Ascending aorta (tissue), 2 donors: ENCODE results near the gene MYH16. TPM values are rescaled to one million over a fixed set of nuclear protein-coding genes. Genes with fewer than 3 reads are reported as not detected.
A peak's percentile ranks its signal among the peaks of the same experiment; 100 is the strongest.

ENCODE experiments used
- DNase-seq, 2 donors: peaks; one replicate each; pipeline ENCODE4 v3.0.0-alpha.2; 2019; ENCODE audit warnings: low spot score in 2 of 2
- H3K27ac ChIP-seq, 2 donors: fragments of 200-600 bp; sonication (generic); one replicate each; pipeline ENCODE4 v1.5.1; 2016 to 2017; ENCODE audit warnings: mild to moderate bottlenecking in 1 of 2
- H3K27me3 ChIP-seq: fragments of 200-600 bp; sonication (generic); one replicate; pipeline ENCODE4 v1.5.1; 2017
- H3K36me3 ChIP-seq, 2 donors: fragments of 200-600 bp; sonication (generic); one replicate each; pipeline ENCODE4 v1.5.1; 2016
- H3K4me1 ChIP-seq, 2 donors: fragments of 200-600 bp; sonication (generic); one replicate each; pipeline ENCODE4 v1.5.1; 2016 to 2017; ENCODE audit warnings: mild to moderate bottlenecking in 1 of 2
- H3K4me3 ChIP-seq, 2 donors: fragments of 200-600 bp; sonication (generic); one replicate each; pipeline ENCODE4 v1.5.1; 2016 to 2017; ENCODE audit warnings: mild to moderate bottlenecking in 1 of 2
- H3K9me3 ChIP-seq, 2 donors: fragments of 200-600 bp; sonication (generic); one replicate each; pipeline ENCODE4 v1.5.1; 2016
- intact Hi-C: fragments of 100-400 bp; cut with DNase I; formaldehyde crosslinking; loops from one replicate; pipeline ENCODE4 v1.15.1; 2023
- total RNA-seq: library from RNA; depleted of rRNA; stranded (reverse); fragments of >200 nt; gene quantifications from one replicate; pipeline ENCODE4 v1.1.0, GENCODE V29; 2016
- TF ChIP-seq, protein P1 (sequence below), 3 experiments: fragments of 200-600 bp in 2 of 3; fragments of 450-650 bp in 1 of 3; sonication (generic) in 2 of 3; IDR thresholded peaks; one replicate each; pipeline ENCODE4 v1.5.1; 2016 to 2019; ENCODE audit warnings: antibody characterized with exemption in 3 of 3, mild to moderate bottlenecking in 1 of 3, moderate library complexity in 1 of 3

Gene MYH16
- total RNA-seq, 1 donor from 2014 or later, result not detected

DNA sequence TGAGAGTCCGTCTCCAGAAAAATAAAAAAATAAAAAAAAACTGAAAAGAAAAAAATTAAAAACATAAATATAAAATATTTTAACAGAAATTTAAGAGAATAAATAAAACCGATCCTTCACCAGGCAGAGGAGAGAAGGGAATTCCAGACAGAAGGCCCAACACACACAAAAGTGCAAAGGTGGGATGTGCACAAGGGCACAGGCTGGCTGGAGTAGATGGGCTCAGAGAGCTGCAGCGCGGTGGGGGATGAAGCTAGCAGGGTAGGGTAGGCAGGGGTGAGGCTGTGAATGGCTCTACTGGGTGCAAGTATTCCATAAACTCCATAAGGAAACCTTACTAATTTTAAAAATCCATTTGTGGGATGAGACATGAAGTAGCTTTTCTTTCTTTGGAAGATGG lies 37.4 kb downstream of the MYH16 start:
- Histone ChIP-seq H3K4me3 (no peak overlapping the region), H3K4me1 (peaks cover 0 to 5% of the 10 kb centered on the region in 2 donors), H3K36me3 (no peaks in the 10 kb centered on the region), H3K27ac (no peak overlapping the region), H3K27me3 (no peaks in the 10 kb centered on the region), H3K9me3 (no peaks in the 10 kb centered on the region)
- TF ChIP-seq, protein P1, sequence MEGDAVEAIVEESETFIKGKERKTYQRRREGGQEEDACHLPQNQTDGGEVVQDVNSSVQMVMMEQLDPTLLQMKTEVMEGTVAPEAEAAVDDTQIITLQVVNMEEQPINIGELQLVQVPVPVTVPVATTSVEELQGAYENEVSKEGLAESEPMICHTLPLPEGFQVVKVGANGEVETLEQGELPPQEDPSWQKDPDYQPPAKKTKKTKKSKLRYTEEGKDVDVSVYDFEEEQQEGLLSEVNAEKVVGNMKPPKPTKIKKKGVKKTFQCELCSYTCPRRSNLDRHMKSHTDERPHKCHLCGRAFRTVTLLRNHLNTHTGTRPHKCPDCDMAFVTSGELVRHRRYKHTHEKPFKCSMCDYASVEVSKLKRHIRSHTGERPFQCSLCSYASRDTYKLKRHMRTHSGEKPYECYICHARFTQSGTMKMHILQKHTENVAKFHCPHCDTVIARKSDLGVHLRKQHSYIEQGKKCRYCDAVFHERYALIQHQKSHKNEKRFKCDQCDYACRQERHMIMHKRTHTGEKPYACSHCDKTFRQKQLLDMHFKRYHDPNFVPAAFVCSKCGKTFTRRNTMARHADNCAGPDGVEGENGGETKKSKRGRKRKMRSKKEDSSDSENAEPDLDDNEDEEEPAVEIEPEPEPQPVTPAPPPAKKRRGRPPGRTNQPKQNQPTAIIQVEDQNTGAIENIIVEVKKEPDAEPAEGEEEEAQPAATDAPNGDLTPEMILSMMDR (IDR thresholded peaks at IDR 0.05), result no peak
- DNase-seq, result no peak
- intact Hi-C loops, result no loop called here

DNA sequence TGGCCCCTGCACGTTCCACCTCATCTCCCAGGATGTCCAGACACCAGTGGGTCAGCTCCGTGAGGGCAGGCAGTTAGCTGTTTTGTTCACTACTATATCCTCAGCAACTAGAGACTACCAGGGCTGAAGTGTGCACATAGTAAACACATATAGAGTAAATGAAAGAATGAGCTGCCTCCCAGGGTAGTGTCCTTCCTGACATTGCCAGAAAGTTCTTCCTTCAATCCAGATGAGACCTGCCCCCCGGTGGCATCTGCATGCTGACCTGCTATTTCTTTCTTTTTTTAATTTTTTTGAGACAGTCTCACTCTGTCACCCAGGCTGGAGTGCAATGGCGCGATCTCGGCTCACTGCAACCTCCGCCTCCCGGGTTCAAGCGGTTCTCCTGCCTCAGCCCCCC lies 39.1 kb downstream of the MYH16 start:
- DNase-seq, result no peak
- Histone ChIP-seq H3K27me3 (no peaks in the 10 kb centered on the region), H3K9me3 (no peaks in the 10 kb centered on the region), H3K27ac (no peak overlapping the region), H3K36me3 (no peaks in the 10 kb centered on the region), H3K4me1 (peaks cover 0 to 5% of the 10 kb centered on the region in 2 donors), H3K4me3 (no peak overlapping the region)
- intact Hi-C loops, result no loop called here
- TF ChIP-seq, protein P1 (IDR thresholded peaks at IDR 0.05), result no peak

DNA sequence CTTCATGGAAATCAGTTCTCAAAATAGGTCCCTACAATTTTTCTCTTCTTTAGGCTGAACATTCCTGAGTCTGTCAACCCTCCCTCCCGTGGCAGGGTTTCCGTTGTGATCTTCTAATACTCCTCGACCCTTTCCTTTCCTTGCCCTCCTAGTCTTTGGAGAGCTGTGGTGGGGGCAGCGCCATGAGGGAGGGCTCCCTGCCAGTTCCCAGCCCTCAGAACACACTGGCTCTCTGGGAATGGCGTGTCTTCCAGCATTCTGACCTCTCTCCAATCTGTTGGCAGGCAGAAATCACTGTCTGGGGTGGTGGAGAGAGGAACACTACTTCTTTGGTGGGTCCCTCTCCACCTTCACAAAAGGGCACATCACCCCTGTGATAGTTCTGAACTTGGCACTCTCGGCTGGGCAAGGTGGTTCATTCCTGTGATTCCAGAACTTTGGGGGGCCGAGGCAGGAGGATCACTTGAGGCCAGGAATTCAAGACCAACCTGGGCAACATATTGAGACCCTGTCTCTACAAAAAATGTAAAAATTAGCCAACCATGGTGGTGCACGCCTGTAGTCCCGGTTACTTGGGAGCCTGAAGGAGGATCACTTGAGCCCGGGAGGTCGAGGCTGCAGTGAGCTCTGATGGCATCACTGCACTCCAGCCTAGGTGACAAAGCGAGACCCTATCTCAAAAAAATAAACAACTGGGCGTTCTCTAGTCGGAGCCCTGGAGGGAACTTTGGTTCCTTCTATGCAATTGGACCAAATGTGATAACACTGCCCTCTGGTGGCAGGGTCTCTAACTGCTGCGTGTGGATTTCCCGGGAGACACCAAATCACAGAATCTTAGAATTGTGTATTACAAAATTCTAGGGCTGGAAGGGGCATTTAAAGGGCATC lies 39.9 kb downstream of the MYH16 start:
- H3K27ac ChIP-seq, result no peak overlapping the region
- intact Hi-C loops, result loop anchor here (1.0 kb wide), 1 partner anchor 272 kb away; no protein-coding TSS in a partner anchor
- no peaks in the 10 kb centered on the region for H3K36me3 ChIP-seq
- TF ChIP-seq, protein P1 (IDR thresholded peaks at IDR 0.05), result peak; percentile 83 to 91 (median 89)
- no peaks in the 10 kb centered on the region for H3K9me3 ChIP-seq
- no peak overlapping the region for H3K4me3 ChIP-seq
- peaks cover 0 to 5% of the 10 kb centered on the region in 2 donors for H3K4me1 ChIP-seq
- peak in 1 of 2 donors; percentile 86 for DNase-seq
- H3K27me3 ChIP-seq, result no peaks in the 10 kb centered on the region

DNA sequence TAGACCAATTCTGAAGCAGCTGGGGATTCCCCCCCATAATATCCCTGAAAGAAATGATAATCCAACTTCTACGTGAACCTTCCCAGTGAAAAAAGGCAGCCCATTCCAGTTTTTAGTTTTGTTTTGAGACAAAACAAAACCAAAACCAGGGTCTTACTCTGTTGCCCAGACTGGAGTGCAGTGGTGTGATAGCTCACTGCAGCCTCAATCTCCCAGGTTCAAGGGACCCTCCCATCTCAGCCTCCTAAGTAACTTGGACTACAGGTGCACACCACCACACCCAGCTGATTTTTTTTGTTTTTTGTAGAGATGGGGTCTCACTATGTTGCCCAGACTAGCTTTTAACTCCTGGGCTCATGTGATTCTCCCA lies 40.5 kb downstream of the MYH16 start:
- H3K4me3 ChIP-seq, result no peak overlapping the region
- H3K4me1 ChIP-seq, result peaks cover 0 to 5% of the 10 kb centered on the region in 2 donors
- DNase-seq, result no peak
- no peak overlapping the region for H3K27ac ChIP-seq
- no peaks in the 10 kb centered on the region for H3K27me3 ChIP-seq
- intact Hi-C loops, result loop anchor here (1.0 kb wide), 1 partner anchor 273 kb away; no protein-coding TSS in a partner anchor
- H3K36me3 ChIP-seq, result no peaks in the 10 kb centered on the region
- H3K9me3 ChIP-seq, result no peaks in the 10 kb centered on the region
- TF ChIP-seq, protein P1 (IDR thresholded peaks at IDR 0.05), result no peak

DNA sequence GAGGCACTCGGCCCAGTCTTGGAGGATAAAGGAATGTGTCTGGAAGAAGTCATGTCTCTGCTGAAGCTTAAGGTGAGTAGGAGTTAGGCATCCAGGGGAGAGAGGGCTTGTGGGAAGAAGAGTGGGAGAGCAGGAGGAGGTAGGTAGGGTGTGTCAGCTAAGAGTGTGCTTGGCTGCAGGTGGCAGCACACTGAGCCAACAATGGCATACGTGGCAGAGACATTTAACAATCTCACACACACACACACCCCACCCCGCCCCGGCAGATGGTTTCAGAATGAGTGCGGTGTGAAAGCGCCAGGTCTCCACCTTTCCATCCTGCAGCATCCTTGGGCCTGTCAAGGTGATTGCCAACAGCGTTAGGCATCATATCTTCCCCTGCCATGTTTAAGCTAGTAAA lies 41.9 kb downstream of the MYH16 start:
- H3K4me1 ChIP-seq, result peaks cover 0 to 5% of the 10 kb centered on the region in 2 donors
- TF ChIP-seq, protein P1 (IDR thresholded peaks at IDR 0.05), result no peak
- no peaks in the 10 kb centered on the region for H3K27me3 ChIP-seq
- DNase-seq, result no peak
- no peaks in the 10 kb centered on the region for H3K9me3 ChIP-seq
- no peak overlapping the region for H3K4me3 ChIP-seq
- no peaks in the 10 kb centered on the region for H3K36me3 ChIP-seq
- H3K27ac ChIP-seq, result no peak overlapping the region
- intact Hi-C loops, result no loop called here
